H1 (cell line): ENCODE data around the gene RAB8B. TPM values are rescaled to one million over a fixed set of nuclear protein-coding genes. Genes with fewer than 3 reads are reported as not detected.

Experiments
- CHD7 ChIP-seq: fragments of 300-600 bp; sonication (generic); IDR thresholded peaks from 2 replicates; pipeline ENCODE4 v1.7.1; 2012; ENCODE audit warnings: low read length, moderate library complexity, mild to moderate bottlenecking, inconsistent platforms; ENCODE audit not compliant: insufficient replicate concordance
- MAX ChIP-seq: IDR thresholded peaks from 2 replicates; pipeline ENCODE4 v1.6.1; 2012; ENCODE audit warnings: inconsistent platforms
- polyA plus RNA-seq, 7 experiments: library from polyadenylated mRNA; depleted of rRNA in 3 of 7; stranded (reverse) in 5 of 7; unstranded in 2 of 7; fragments of >200 nt in 5 of 7; fragments of 200-250 nt in 2 of 7; gene quantifications; 1 replicate in 5 of 7; 2 replicates in 1 of 7; 4 replicates in 1 of 7; pipeline versions ENCODE4 v1.2.1 to v1.2.3, GENCODE V29; 2011 to 2013; ENCODE audit warnings: missing spikeins in 2 of 7, mixed read lengths in 2 of 7
- total RNA-seq: library from RNA; stranded (reverse); fragmentation: NEBNext Ultra II Directional; extraction: Animal tissue kit (Norgen Biotek cat#: 25700); gene quantifications from 2 replicates; pipeline ENCODE4 v1.2.1, GENCODE V29; 2021

RAB8B gene
- total and polyA plus RNA-seq, 2 of the 8 experiments (the other 6 are each of a cell fraction or from before 2014, with no cell fraction given), result 9.5 to 47.8 TPM

GRCh38 chr15:63211549-63211948 is 22.1 kb downstream of the RAB8B start (continued):
- TF ChIP-seq CHD7, result no peak
- no peak for TF ChIP-seq MAX
